Osteocyte (in vitro differentiated cells): Measurements from ENCODE around the gene HK2. TPM values are rescaled to one million over a fixed set of nuclear protein-coding genes. Genes with fewer than 3 reads are reported as not detected.
"Not testable (repeated sequence)": the region's sequence is repeated elsewhere in the genome, so short reads cannot be mapped to it uniquely, and the experiment has no call there.

Experiments used
- DNase-seq: peaks from one replicate; pipeline ENCODE4 v3.0.0; 2021; ENCODE audit warnings: mixed read lengths; ENCODE audit not compliant: unreplicated experiment; ENCODE audit errors: extremely low spot score
- H3K27ac Mint-ChIP-seq: one replicate; pipeline ENCODE4 v1.8.0; 2021; ENCODE audit warnings: mild to moderate bottlenecking, mixed read lengths; ENCODE audit not compliant: unreplicated experiment
- H3K27me3 Mint-ChIP-seq: one replicate; pipeline ENCODE4 v1.8.0; 2021; ENCODE audit warnings: mixed read lengths; ENCODE audit not compliant: unreplicated experiment
- H3K36me3 Mint-ChIP-seq: one replicate; pipeline ENCODE4 v1.8.0; 2021; ENCODE audit warnings: mixed read lengths; ENCODE audit not compliant: unreplicated experiment
- H3K4me1 Mint-ChIP-seq: one replicate; pipeline ENCODE4 v1.8.0; 2021; ENCODE audit warnings: mixed read lengths; ENCODE audit not compliant: unreplicated experiment
- H3K4me3 Mint-ChIP-seq: one replicate; pipeline ENCODE4 v1.8.0; 2021; ENCODE audit warnings: mild to moderate bottlenecking, moderate library complexity, mixed read lengths; ENCODE audit not compliant: unreplicated experiment
- H3K9me3 Mint-ChIP-seq: one replicate; pipeline ENCODE4 v1.8.0; 2021; ENCODE audit warnings: mixed read lengths; ENCODE audit not compliant: unreplicated experiment
- total RNA-seq: library from RNA; stranded (reverse); gene quantifications from 2 replicates; pipeline ENCODE4 v1.2.1, GENCODE V29; 2021
- TF ChIP-seq, protein P1 (sequence below): fragments of 200-600 bp; sonication (generic); IDR thresholded peaks from 2 replicates; pipeline ENCODE4 v1.5.0; 2021; ENCODE audit warnings: antibody characterized with exemption, mild to moderate bottlenecking, moderate library complexity

HK2 gene
- total RNA-seq, 1 donor from 2014 or later, result 14.1 TPM

DNA sequence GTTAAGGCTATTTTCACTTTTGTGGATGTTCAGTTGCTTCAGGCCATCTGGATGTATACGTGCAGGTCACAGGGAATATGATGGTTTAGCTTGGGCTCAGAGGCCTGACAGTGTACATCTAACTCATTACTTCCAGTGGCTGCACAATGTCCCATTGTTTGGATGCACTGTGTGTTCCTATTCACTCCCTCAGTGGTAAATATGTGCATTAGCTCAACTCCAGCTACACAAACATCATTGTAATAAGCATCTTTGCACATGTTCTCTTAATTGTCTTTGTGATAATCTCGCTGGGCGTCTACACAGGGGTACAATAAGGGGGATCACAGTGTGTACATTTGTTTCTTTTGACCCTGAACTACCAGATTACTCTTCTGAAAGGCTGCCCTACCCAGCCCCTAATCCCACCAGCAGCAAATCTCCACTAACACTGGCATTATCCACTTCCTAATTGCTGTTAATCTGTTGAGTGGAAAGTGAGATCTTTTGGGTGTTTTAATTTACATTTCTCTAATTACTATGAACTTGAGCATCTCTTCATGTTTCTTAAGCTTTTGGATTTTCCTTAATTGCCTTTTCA is 68.4 kb downstream of the HK2 start:
- Mint-ChIP-seq H3K9me3 (no peaks in the 10 kb centered on the region), H3K27me3 (no peaks in the 10 kb centered on the region), H3K4me1 (no peaks in the 10 kb centered on the region), H3K4me3 (no peak overlapping the region), H3K36me3 (no peaks in the 10 kb centered on the region), H3K27ac (no peak overlapping the region)
- peak; percentile 8 for DNase-seq
- TF ChIP-seq, protein P1, sequence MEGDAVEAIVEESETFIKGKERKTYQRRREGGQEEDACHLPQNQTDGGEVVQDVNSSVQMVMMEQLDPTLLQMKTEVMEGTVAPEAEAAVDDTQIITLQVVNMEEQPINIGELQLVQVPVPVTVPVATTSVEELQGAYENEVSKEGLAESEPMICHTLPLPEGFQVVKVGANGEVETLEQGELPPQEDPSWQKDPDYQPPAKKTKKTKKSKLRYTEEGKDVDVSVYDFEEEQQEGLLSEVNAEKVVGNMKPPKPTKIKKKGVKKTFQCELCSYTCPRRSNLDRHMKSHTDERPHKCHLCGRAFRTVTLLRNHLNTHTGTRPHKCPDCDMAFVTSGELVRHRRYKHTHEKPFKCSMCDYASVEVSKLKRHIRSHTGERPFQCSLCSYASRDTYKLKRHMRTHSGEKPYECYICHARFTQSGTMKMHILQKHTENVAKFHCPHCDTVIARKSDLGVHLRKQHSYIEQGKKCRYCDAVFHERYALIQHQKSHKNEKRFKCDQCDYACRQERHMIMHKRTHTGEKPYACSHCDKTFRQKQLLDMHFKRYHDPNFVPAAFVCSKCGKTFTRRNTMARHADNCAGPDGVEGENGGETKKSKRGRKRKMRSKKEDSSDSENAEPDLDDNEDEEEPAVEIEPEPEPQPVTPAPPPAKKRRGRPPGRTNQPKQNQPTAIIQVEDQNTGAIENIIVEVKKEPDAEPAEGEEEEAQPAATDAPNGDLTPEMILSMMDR, result no peak

DNA sequence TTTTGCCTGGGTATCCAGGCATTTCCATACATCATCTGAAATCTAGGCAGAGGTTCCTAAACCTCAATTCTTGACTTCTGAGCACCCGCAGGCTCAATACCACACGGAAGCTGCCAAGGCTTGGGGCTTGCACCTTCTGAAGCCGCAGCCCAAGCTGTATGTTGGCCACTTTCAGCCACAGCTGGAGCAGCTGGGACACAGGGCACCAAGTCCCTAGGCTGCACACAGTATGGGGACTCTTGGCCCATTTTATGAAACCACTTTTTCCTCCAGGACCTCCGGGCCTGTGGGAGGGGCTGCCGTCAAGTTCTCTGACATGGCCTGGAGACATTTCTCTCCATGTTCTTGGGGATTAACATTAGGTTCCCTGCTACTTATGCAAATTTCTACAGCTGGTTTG is 72.5 kb downstream of the HK2 start:
- TF ChIP-seq, protein P1, result no peak
- DNase-seq, result peak; percentile 56
- Mint-ChIP-seq H3K9me3 (no peaks in the 10 kb centered on the region), H3K4me3 (no peak overlapping the region), H3K36me3 (no peaks in the 10 kb centered on the region), H3K4me1 (peaks cover 12% of the 10 kb centered on the region), H3K27ac (no peak overlapping the region), H3K27me3 (peaks cover 4% of the 10 kb centered on the region)

DNA sequence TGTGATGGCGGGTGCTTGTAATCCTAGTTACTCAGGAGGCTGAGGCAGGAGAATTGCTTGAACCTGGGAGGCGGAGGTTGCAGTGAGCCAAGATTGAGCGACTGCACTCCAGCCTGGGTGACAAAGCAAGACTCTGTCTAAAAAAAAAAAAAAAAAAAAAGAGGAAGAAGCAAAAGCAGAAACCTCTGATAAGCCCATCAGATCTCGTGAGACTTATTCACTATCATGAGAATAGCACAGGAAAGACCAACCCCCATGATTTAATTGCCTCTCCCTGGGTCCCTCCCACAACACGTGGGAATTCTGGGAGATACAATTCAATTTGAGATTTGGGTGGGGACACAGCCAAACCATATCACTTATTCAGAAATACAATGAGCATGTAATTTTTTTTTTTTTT is 73.6 kb downstream of the HK2 start:
- H3K4me3 Mint-ChIP-seq, H3K9me3 Mint-ChIP-seq, H3K27ac Mint-ChIP-seq, H3K36me3 Mint-ChIP-seq, H3K27me3 Mint-ChIP-seq: not testable (repeated sequence)
- DNase-seq, result peak; percentile 1
- H3K4me1 Mint-ChIP-seq, result peaks cover 14% of the 10 kb centered on the region

DNA sequence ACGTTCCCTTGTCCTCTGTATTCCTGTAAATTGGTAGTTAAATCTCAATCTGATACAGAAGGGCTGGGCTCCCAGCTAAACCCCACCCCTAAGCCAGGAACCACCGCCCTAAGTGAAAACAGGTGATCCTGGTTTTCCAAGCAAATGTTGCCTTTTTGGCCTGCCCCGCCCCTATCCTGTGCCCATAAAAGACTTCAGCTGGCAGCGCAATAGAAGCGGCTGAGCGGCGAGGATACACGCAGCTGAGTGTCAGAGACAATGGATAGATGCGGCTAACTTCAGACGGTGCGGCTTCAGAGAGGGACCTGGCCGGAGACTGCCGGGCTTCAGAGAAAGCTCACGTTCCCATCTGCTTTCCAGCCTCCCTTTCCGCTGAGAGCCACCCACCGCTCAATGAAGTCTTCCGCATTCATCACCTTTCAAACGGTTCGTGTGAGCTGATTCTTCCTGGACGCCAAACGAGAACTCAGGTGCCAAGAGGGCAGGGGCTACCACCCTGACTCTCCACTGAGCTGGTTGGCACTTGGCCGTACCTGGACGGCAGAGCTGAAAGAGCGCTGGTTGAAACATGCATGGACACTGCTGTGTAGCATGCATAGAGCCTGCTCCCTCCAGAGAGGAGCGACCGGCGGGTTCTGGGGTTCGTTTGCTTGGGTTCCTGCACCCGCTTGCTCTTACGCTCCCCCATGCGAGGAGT is 75.0 kb downstream of the HK2 start:
- peaks cover 14% of the 10 kb centered on the region for H3K4me1 Mint-ChIP-seq

DNA sequence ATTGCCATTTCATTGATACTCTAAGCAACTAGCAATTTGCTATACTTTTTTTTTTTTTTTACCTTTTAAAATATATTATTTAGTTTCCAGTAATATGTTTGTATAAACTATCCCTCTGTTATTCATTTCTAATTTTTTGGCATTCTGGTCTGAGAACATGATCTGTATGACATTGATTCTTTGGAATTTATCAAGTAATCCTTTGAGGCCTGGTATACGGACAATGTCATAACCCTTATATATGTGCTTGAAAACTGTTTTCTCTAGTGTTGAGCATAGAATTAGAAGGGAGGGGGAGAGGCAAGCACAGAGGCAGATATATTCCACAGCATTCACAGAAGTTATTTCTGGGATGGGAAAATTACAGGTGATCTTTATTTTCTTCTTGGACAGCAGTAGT is 76.3 kb downstream of the HK2 start:
- DNase-seq, result no peak
- H3K27ac Mint-ChIP-seq, result no peak overlapping the region
- H3K27me3 Mint-ChIP-seq, result peaks cover 4% of the 10 kb centered on the region

More for the DNA sequence above, 75.0 kb downstream of the HK2 start:
- TF ChIP-seq, protein P1, result no peak
- Mint-ChIP-seq H3K27ac (no peak overlapping the region), H3K9me3 (no peaks in the 10 kb centered on the region), H3K4me3 (no peak overlapping the region), H3K36me3 (no peaks in the 10 kb centered on the region), H3K27me3 (peaks cover 4% of the 10 kb centered on the region)
- DNase-seq, result peak; percentile 64

More for the DNA sequence above, 76.3 kb downstream of the HK2 start:
- peaks cover 14% of the 10 kb centered on the region for H3K4me1 Mint-ChIP-seq
- TF ChIP-seq, protein P1, result no peak
- no peaks in the 10 kb centered on the region for H3K36me3 Mint-ChIP-seq
- no peaks in the 10 kb centered on the region for H3K9me3 Mint-ChIP-seq
- no peak overlapping the region for H3K4me3 Mint-ChIP-seq
